ENCODE results near the gene AP1G2. TPM values are rescaled to one million over a fixed set of nuclear protein-coding genes. Genes with fewer than 3 reads are reported as not detected.
A peak's percentile ranks its signal among the peaks of the same experiment; 100 is the strongest.
"Not testable (repeated sequence)": the region's sequence is repeated elsewhere in the genome, so short reads cannot be mapped to it uniquely, and the experiment has no call there.

The AP1G2 gene
- total RNA-seq, 1 donor from 2014 or later, result 262 TPM

DNA sequence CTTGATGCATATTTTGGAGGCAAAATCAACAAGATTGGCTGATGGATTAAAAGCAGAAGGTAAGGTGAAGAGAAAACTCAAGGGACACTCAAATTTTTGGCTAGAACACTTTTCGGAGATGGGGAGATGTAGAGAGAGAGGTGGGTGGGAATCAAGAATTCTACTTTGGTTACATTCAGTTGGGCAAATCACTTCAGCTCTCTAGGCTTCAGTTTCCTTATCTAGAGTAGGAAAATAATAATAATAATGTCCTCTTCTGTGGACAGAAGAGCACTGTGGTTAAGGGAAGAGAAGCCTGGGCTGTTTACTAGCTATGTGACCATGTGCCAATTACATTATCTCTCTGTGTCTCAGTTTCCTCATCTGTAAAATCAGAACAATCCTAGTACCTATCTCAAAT, 45.2 kb upstream of the AP1G2 start:
- no peak overlapping the region for H3K4me3 Mint-ChIP-seq (ENCODE audit: low read depth)
- peaks cover 30% of the 10 kb centered on the region for H3K4me1 Mint-ChIP-seq (ENCODE audit: low read depth)
- no peaks in the 10 kb centered on the region for H3K36me3 Mint-ChIP-seq (ENCODE audit: insufficient read depth)
- H3K27ac Mint-ChIP-seq, result no peak overlapping the region
- peaks cover 10% of the 10 kb centered on the region for H3K9me3 Mint-ChIP-seq (ENCODE audit: low read depth)
- H3K27me3 Mint-ChIP-seq, result peaks cover 34% of the 10 kb centered on the region
- DNase-seq (ENCODE audit: low spot score, unreplicated experiment), result no peak
- TF ChIP-seq, protein P1, sequence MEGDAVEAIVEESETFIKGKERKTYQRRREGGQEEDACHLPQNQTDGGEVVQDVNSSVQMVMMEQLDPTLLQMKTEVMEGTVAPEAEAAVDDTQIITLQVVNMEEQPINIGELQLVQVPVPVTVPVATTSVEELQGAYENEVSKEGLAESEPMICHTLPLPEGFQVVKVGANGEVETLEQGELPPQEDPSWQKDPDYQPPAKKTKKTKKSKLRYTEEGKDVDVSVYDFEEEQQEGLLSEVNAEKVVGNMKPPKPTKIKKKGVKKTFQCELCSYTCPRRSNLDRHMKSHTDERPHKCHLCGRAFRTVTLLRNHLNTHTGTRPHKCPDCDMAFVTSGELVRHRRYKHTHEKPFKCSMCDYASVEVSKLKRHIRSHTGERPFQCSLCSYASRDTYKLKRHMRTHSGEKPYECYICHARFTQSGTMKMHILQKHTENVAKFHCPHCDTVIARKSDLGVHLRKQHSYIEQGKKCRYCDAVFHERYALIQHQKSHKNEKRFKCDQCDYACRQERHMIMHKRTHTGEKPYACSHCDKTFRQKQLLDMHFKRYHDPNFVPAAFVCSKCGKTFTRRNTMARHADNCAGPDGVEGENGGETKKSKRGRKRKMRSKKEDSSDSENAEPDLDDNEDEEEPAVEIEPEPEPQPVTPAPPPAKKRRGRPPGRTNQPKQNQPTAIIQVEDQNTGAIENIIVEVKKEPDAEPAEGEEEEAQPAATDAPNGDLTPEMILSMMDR (IDR thresholded peaks at IDR 0.05; ENCODE audit: unreplicated experiment), result no peak

GRCh38 chr14:23612354-23612732, 44.8 kb upstream of the AP1G2 start:
- DNase-seq (ENCODE audit: low spot score, unreplicated experiment), result no peak
- TF ChIP-seq, protein P1 (IDR thresholded peaks at IDR 0.05; ENCODE audit: unreplicated experiment), result no peak
- Mint-ChIP-seq H3K27ac (peak overlapping the region; percentile 68), H3K27me3 (peaks cover 37% of the 10 kb centered on the region), H3K36me3 (ENCODE audit: insufficient read depth) (no peaks in the 10 kb centered on the region), H3K9me3 (ENCODE audit: low read depth) (peaks cover 11% of the 10 kb centered on the region), H3K4me3 (ENCODE audit: low read depth) (no peak overlapping the region), H3K4me1 (ENCODE audit: low read depth) (peaks cover 30% of the 10 kb centered on the region)

DNA sequence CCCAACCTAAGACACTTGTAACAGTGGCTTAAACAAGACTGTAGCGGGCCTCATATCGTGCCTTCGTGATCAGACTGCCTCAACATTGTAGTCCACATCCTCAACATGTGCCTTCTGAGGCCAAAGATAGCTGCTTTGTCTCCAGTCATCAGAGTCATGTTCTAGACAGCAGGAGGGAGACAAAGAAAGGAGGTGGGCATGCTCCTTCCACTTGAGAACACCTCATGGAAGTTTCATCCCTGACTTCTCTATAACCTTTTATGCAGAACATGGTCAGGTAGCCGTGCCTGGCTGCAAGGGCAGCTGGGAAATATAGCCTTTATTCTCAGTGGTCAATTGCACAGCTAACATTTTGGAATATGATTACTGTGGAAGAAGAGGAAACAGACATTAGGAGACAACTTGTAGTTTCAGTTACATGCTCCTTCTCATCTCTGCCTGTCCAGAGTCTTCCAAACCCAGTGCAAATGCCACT, 43.3 kb upstream of the AP1G2 start:
- Mint-ChIP-seq H3K9me3 (ENCODE audit: low read depth) (peaks cover 12% of the 10 kb centered on the region), H3K27me3 (peaks cover 45% of the 10 kb centered on the region), H3K27ac (no peak overlapping the region), H3K4me1 (ENCODE audit: low read depth) (peaks cover 30% of the 10 kb centered on the region), H3K36me3 (ENCODE audit: insufficient read depth) (no peaks in the 10 kb centered on the region), H3K4me3 (ENCODE audit: low read depth) (no peak overlapping the region)
- TF ChIP-seq, protein P1 (IDR thresholded peaks at IDR 0.05; ENCODE audit: unreplicated experiment), result no peak
- DNase-seq (ENCODE audit: low spot score, unreplicated experiment), result no peak

DNA sequence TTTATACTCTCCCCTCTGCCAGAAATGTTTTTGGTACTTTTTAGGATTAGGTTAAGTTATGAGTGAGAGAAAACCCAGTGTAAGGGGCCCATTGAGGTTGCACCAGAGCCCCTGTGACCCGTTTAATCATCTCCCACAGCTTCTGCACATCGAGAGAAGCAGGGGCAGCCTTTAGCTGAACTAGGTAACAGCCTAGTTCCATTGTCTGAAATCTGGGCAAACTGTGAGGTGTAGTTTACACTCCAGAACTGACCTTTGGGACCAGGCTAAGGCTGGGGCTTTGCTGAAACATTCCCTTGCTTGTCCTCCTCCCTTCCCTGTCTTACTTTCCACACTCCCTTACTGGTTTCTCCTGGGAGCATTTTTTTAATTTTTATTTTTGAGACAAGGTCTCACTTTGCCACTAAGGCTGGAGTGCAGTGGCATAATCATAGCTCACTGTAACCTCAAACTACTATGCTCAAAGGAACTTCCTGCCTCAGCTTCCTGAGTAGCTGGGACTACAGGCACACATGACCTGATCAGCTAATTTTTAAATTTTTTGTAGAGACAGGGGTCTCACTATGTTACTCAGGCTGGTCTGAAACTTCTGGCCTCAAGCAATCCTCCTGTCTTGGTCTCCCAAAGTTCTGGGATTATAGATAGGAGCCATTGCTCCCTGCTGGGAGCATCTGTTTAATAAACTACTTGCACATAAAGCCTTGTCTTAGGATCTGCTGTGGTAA, 42.7 kb upstream of the AP1G2 start:
- DNase-seq (ENCODE audit: low spot score, unreplicated experiment), result no peak
- Mint-ChIP-seq H3K27me3 (peaks cover 46% of the 10 kb centered on the region), H3K36me3 (ENCODE audit: insufficient read depth) (no peaks in the 10 kb centered on the region), H3K27ac (no peak overlapping the region), H3K9me3 (ENCODE audit: low read depth) (peaks cover 12% of the 10 kb centered on the region), H3K4me1 (ENCODE audit: low read depth) (peaks cover 30% of the 10 kb centered on the region), H3K4me3 (ENCODE audit: low read depth) (no peak overlapping the region)
- TF ChIP-seq, protein P1 (IDR thresholded peaks at IDR 0.05; ENCODE audit: unreplicated experiment), result no peak

DNA sequence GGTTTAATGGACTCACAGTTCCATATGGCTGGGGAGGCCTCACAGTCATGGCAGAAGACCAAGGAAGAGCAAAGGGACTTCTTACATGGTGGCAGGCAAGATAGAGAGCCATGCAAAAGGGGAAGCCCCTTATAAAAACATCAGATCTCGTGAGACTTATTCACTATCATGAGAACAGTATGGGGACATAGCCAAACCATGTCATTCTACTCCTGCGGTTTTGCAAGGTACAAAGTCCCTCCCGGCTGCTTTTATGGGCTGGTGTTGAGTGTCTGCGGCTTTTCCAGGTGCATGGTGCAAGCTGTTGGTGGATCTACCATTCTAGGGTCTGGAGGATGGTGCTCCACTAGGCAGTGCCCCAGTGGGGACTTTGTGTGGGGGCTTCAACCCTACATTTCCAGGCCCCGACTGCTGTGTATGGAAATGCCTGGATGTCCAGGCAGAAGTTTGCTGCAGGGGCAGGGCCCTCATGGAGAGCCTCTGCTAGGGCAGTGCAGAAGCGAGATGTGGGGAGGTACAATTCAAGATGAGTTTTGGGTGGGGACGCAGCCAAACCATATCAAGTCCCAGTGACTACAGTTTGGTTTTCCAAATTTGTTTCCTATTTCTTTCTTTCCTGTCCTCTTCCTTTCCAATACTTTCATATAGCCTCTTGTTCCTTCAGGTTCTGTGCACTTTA, 42.0 kb upstream of the AP1G2 start:
- not testable (repeated sequence) for H3K27ac Mint-ChIP-seq; H3K4me3 Mint-ChIP-seq (ENCODE audit: low read depth); H3K36me3 Mint-ChIP-seq (ENCODE audit: insufficient read depth); DNase-seq (ENCODE audit: low spot score, unreplicated experiment)
- peaks cover 12% of the 10 kb centered on the region for H3K9me3 Mint-ChIP-seq (ENCODE audit: low read depth)
- peaks cover 28% of the 10 kb centered on the region for H3K4me1 Mint-ChIP-seq (ENCODE audit: low read depth)
- H3K27me3 Mint-ChIP-seq, result peaks cover 46% of the 10 kb centered on the region
